ENCODE data around the gene NPBWR2. TPM values are rescaled to one million over a fixed set of nuclear protein-coding genes. Genes with fewer than 3 reads are reported as not detected.
"Not testable (repeated sequence)": the region's sequence is repeated elsewhere in the genome, so short reads cannot be mapped to it uniquely, and the experiment has no call there.

NPBWR2 gene
- total RNA-seq, 1 donor from 2014 or later, result not detected

DNA sequence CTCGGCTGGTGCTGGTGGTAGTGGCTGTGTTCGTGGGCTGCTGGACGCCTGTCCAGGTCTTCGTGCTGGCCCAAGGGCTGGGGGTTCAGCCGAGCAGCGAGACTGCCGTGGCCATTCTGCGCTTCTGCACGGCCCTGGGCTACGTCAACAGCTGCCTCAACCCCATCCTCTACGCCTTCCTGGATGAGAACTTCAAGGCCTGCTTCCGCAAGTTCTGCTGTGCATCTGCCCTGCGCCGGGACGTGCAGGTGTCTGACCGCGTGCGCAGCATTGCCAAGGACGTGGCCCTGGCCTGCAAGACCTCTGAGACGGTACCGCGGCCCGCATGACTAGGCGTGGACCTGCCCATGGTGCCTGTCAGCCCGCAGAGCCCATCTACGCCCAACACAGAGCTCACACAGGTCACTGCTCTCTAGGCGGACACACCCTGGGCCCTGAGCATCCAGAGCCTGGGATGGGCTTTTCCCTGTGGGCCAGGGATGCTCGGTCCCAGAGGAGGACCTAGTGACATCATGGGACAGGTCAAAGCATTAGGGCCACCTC lies 8.8 kb downstream of the NPBWR2 start:
- Mint-ChIP-seq H3K9me3 (peaks cover 7% of the 10 kb centered on the region), H3K27ac (no peak overlapping the region), H3K27me3 (peaks cover 17% of the 10 kb centered on the region), H3K4me1 (no peaks in the 10 kb centered on the region), H3K36me3 (ENCODE audit: low read depth) (peaks cover 2% of the 10 kb centered on the region), H3K4me3 (no peak overlapping the region)
- intact Hi-C loops (cut with micrococcal nuclease), result no loop called here
- DNase-seq, result no peak

GRCh38 chr20:64096535-64096934 lies 10.8 kb downstream of the NPBWR2 start:
- H3K4me1 Mint-ChIP-seq, result no peaks in the 10 kb centered on the region
- intact Hi-C loops (cut with micrococcal nuclease), result no loop called here
- DNase-seq, result no peak
- H3K9me3 Mint-ChIP-seq, result peaks cover 7% of the 10 kb centered on the region
- no peak overlapping the region for H3K27ac Mint-ChIP-seq
- peaks cover 2% of the 10 kb centered on the region for H3K36me3 Mint-ChIP-seq (ENCODE audit: low read depth)
- peaks cover 8% of the 10 kb centered on the region for H3K27me3 Mint-ChIP-seq
- no peak overlapping the region for H3K4me3 Mint-ChIP-seq

GRCh38 chr20:64095927-64096326 lies 11.4 kb downstream of the NPBWR2 start:
- peaks cover 2% of the 10 kb centered on the region for H3K27me3 Mint-ChIP-seq
- no peak for DNase-seq
- peaks cover 2% of the 10 kb centered on the region for H3K36me3 Mint-ChIP-seq (ENCODE audit: low read depth)
- no peak overlapping the region for H3K4me3 Mint-ChIP-seq
- peaks cover 7% of the 10 kb centered on the region for H3K9me3 Mint-ChIP-seq
- H3K4me1 Mint-ChIP-seq, result no peaks in the 10 kb centered on the region
- intact Hi-C loops (cut with micrococcal nuclease), result no loop called here
- H3K27ac Mint-ChIP-seq, result no peak overlapping the region

- intact Hi-C loops (cut with micrococcal nuclease), result no loop called here
- peaks cover 7% of the 10 kb centered on the region for H3K9me3 Mint-ChIP-seq
- H3K27ac Mint-ChIP-seq, result no peak overlapping the region
- no peaks in the 10 kb centered on the region for H3K27me3 Mint-ChIP-seq
- H3K4me3 Mint-ChIP-seq, result no peak overlapping the region
- DNase-seq, result no peak
- H3K4me1 Mint-ChIP-seq, result no peaks in the 10 kb centered on the region
- H3K36me3 Mint-ChIP-seq (ENCODE audit: low read depth), result peaks cover 2% of the 10 kb centered on the region
These were observed 11.9 kb downstream of the NPBWR2 start for GRCh38 chr20:64095455-64095854.

- Mint-ChIP-seq H3K36me3 (ENCODE audit: low read depth) (peaks cover 2% of the 10 kb centered on the region), H3K27ac (no peak overlapping the region), H3K4me1 (no peaks in the 10 kb centered on the region), H3K4me3 (no peak overlapping the region), H3K27me3 (peaks cover 3% of the 10 kb centered on the region), H3K9me3 (peaks cover 7% of the 10 kb centered on the region)
- intact Hi-C loops (cut with micrococcal nuclease), result no loop called here
- DNase-seq, result no peak
These were observed 14.3 kb downstream of the NPBWR2 start for GRCh38 chr20:64093013-64093503.

DNA sequence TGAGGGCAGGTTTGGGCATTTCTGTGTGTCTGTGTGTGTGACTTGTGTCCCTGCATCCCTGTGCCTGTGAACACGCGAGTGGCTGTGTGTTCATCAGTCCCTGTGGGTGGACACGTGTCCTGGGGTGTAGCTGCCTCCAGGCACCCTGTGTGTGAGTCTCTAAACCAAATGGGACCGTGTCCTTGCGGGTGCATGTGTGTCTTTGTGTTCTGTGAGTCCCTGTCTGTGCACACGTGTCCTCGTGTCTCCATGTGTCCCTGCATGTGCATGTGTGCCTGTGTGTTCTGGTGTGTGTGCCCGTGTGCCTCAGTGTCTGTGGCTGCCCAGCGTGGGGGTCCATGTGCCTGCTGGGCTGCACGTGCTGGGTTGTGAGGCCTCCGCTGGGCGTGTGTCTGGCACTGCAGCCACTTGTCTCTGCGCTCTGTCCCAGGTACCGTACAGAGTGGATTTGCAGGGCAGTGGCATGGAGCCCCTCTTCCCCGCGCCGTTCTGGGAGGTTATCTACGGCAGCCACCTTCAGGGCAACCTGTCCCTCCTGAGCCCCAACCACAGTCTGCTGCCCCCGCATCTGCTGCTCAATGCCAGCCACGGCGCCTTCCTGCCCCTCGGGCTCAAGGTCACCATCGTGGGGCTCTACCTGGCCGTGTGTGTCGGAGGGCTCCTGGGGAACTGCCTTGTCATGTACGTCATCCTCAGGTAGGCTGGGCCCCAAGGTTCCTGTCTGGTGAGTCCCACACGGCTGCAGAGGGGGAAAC lies 14.9 kb downstream of the NPBWR2 start:
- H3K27me3 Mint-ChIP-seq, result peaks cover 3% of the 10 kb centered on the region
- H3K27ac Mint-ChIP-seq, result no peak overlapping the region
- peaks cover 7% of the 10 kb centered on the region for H3K9me3 Mint-ChIP-seq
- intact Hi-C loops (cut with micrococcal nuclease), result no loop called here
- H3K4me1 Mint-ChIP-seq, result no peaks in the 10 kb centered on the region
- H3K36me3 Mint-ChIP-seq (ENCODE audit: low read depth), result peaks cover 2% of the 10 kb centered on the region
- H3K4me3 Mint-ChIP-seq, result no peak overlapping the region
- DNase-seq, result no peak

GRCh38 chr20:64091770-64092169 lies 15.6 kb downstream of the NPBWR2 start:
- intact Hi-C loops (cut with micrococcal nuclease), result no loop called here
- Mint-ChIP-seq H3K4me1 (no peaks in the 10 kb centered on the region), H3K4me3 (no peak overlapping the region), H3K9me3 (peaks cover 4% of the 10 kb centered on the region), H3K27ac (no peak overlapping the region), H3K36me3 (ENCODE audit: low read depth) (peaks cover under 1% of the 10 kb centered on the region), H3K27me3 (peaks cover 3% of the 10 kb centered on the region)
- DNase-seq, result no peak

GRCh38 chr20:64091340-64091739 lies 16.0 kb downstream of the NPBWR2 start:
- no peak for DNase-seq
- Mint-ChIP-seq H3K9me3 (no peaks in the 10 kb centered on the region), H3K4me1 (no peaks in the 10 kb centered on the region), H3K36me3 (ENCODE audit: low read depth) (no peaks in the 10 kb centered on the region), H3K27me3 (peaks cover 6% of the 10 kb centered on the region), H3K27ac (no peak overlapping the region), H3K4me3 (no peak overlapping the region)
- intact Hi-C loops (cut with micrococcal nuclease), result no loop called here

DNA sequence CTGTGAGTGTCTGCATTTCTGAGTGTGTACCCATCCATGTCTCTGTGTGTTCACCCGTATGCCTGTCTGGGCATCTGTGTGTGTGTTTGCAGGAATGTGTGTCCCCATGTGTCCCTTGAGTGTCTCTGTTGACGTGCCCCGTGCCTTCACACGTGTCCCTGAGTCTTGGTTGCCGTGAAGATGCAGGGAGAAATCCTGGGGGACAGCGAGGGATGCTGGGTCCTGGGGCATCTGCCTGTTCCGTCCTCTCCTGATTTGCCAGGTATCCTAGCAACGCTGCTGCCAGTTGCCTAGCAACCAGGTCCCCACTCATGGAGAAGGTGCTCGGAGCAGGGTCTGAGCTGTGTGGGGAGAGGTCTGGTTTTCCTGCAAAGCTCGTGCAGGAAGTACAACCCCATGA lies 17.2 kb downstream of the NPBWR2 start:
- H3K36me3 Mint-ChIP-seq (ENCODE audit: low read depth), result no peaks in the 10 kb centered on the region
- intact Hi-C loops (cut with micrococcal nuclease), result no loop called here
- peaks cover 17% of the 10 kb centered on the region for H3K27me3 Mint-ChIP-seq
- no peaks in the 10 kb centered on the region for H3K4me1 Mint-ChIP-seq
- no peak overlapping the region for H3K27ac Mint-ChIP-seq
- DNase-seq, result no peak
- no peak overlapping the region for H3K4me3 Mint-ChIP-seq
- H3K9me3 Mint-ChIP-seq, result no peaks in the 10 kb centered on the region

- intact Hi-C loops (cut with micrococcal nuclease); H3K4me1 Mint-ChIP-seq; H3K9me3 Mint-ChIP-seq; H3K4me3 Mint-ChIP-seq; DNase-seq; H3K36me3 Mint-ChIP-seq (ENCODE audit: low read depth); H3K27ac Mint-ChIP-seq: not testable (repeated sequence)
- peaks cover 25% of the 10 kb centered on the region for H3K27me3 Mint-ChIP-seq
These were observed 18.8 kb downstream of the NPBWR2 start for GRCh38 chr20:64088586-64088985.

- H3K36me3 Mint-ChIP-seq (ENCODE audit: low read depth); H3K27ac Mint-ChIP-seq; H3K9me3 Mint-ChIP-seq; DNase-seq; intact Hi-C loops (cut with micrococcal nuclease); H3K4me3 Mint-ChIP-seq: not testable (repeated sequence)
- Mint-ChIP-seq H3K4me1 (peaks cover 12% of the 10 kb centered on the region), H3K27me3 (peaks cover 29% of the 10 kb centered on the region)
These were observed 20.0 kb downstream of the NPBWR2 start for GRCh38 chr20:64087226-64087825.

DNA sequence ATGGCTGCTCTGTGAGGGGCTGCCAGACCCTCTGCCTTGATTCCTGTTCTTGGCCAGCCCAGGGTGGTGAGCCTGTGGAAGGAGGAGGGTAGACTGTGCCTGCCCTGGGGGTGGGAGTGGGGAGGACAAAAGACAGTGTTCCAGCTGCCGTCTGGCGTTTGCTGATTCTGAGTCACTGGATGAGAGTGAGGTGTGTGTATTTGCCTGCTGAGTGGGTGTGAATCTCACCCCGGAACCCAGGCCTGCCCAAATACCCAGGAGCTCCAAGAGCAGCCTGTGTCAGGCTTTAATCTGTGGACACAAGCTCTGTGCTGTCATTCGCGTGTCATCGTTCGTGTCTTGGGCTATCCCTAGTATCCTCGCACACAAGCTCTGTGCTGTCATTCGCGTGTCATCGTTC lies 20.6 kb downstream of the NPBWR2 start:
- Mint-ChIP-seq H3K27me3 (peaks cover 33% of the 10 kb centered on the region), H3K27ac (no peak overlapping the region), H3K36me3 (ENCODE audit: low read depth) (no peaks in the 10 kb centered on the region), H3K4me1 (peaks cover 14% of the 10 kb centered on the region), H3K9me3 (no peaks in the 10 kb centered on the region), H3K4me3 (no peak overlapping the region)
- intact Hi-C loops (cut with micrococcal nuclease), result no loop called here
- DNase-seq, result no peak

- no peak for DNase-seq
- peaks cover 22% of the 10 kb centered on the region for H3K4me1 Mint-ChIP-seq
- peak overlapping the region; percentile 83 for H3K4me3 Mint-ChIP-seq
- intact Hi-C loops (cut with micrococcal nuclease), result no loop called here
- H3K9me3 Mint-ChIP-seq, result no peaks in the 10 kb centered on the region
- H3K27ac Mint-ChIP-seq, result no peak overlapping the region
- peaks cover 35% of the 10 kb centered on the region for H3K27me3 Mint-ChIP-seq
- no peaks in the 10 kb centered on the region for H3K36me3 Mint-ChIP-seq (ENCODE audit: low read depth)
These were observed 22.6 kb downstream of the NPBWR2 start for GRCh38 chr20:64084685-64085152.

All from activated CD4-positive, alpha-beta T cell treated with anti-CD3 and anti-CD28 coated beads, Interleukin-2, amount 10 ng/mL, durations not matched to agents 24 days and 14 days (primary cell).